HG02970 (cell line): ENCODE data around the gene FDXACB1.
A peak's percentile ranks its signal among the peaks of the same experiment; 100 is the strongest.

Source experiments
- ATAC-seq: cut with Tn5 transposase; IDR thresholded peaks from one replicate; pipeline ENCODE4 v1.9.1; 2021; ENCODE audit warnings: mild to moderate bottlenecking, moderate library complexity, moderate number of reproducible peaks; ENCODE audit not compliant: unreplicated experiment, low FRiP score

The FDXACB1 gene, protein sequence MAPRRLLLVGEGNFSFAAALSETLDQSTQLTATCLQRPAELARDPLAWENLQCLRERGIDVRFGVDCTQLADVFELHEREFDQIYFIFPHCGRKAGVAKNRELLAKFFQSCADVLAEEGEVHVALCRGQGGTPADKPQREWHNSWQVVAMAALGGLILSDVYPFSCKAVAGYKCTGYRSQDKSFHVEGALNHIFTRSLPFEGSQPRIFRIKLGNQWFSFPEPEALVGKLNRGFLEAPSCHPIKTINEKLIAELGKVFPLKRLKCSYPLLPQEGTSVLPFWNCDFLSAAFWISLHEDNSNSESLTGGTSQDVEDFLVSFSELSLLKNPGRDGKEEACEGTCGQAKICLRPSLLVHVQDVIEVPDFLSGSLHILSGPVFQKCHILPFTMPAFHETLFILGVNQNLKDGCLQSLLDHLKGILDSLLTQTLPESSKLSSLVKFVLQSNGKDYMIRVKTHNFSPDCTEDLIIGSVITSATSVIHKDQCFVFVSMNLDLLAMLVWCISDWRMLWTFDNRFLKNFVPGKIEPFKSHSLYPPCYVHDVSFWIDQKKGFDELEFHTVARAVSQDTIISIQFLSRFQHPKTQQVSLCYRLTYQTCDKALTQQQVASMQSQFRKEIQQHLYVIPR

DNA sequence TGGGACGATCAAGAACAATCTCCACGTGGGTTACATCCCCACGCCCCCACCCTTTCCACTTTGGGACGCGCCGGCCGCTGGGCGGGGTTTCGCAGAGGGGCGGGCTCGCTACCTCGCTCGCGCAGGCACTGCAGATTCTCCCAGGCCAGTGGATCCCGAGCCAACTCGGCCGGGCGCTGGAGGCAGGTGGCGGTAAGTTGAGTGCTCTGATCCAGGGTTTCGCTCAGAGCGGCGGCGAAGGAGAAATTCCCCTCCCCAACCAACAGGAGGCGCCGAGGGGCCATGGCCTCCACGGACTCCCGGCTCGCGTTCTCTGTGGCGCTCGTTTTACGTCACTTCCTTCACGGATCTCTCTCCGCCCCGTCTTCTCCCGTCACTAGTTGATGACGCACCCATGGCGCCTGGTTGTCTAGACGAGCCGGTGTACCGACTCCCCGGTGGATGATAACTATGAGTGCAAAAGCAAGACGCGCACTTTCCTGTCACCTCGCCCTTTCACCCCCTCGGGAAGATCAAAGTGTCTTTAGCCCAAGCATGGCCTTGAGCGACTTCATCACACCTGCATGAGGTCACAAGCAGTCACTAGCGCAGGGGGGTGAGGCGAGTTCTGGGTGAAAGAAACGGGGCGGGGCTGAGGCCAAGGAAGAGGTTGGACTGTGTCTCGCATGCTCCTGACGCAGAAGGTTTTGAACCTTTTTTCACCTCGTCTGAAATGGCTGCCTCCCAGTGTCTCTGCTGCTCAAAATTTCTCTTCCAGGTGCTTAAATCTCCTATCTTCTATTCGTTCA lies at the start of gene FDXACB1, which contains the start of gene CFAP68:
Gene FDXACB1, minus strand, starts transcription at position 317 of the 788 bp plus-strand sequence. Its CDS starts 33 bp downstream, at position 284.
Gene CFAP68, plus strand, starts transcription at position 693 of the 788 bp plus-strand sequence. Its CDS starts 20 bp downstream, at position 713.
- peak; percentile 94 for ATAC-seq

DNA sequence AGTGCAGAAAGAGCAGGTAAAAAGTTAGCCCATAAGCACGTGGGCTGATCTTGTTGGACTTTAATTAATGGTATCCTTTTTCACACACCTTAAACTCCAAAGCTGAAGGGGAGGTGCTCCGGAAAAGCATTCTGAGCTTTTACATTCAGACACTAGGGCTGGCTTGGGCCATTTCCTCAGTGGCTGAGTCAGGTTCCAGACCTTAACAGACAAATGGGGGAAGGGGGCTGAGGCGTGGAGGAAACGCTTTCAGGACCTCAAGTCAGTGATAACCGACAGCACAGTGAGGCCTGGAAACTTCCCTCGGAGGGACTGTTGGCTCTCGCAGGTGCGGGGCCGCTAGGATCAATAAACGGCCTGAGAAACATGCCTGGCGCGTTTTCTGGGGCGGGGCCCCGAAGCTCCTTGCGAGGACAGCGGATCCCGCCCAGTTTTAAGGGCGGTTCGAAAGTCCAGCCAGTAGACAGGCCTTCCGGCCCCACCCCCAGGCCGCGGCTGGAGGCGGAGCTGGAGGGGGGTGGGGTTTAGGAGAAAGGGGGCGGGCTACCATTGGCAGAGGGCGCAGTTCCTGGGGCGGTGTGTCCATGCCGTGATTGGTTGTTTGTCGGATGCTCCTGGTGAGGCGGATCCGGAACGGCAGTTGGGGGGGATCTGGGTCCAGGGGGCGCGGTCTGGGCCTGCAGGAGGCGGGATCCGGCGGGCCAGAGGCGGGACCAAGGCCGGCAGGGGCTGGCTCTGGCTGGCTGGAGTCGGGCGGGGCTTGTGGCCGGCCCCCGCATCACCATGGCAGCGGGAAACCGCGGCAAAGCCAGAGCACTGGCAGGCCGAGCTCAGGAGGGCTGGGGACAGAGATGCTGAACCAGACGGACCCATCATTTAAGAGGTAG lies 47.8 kb upstream of the FDXACB1 start:
- ATAC-seq, result peak; percentile 92

DNA sequence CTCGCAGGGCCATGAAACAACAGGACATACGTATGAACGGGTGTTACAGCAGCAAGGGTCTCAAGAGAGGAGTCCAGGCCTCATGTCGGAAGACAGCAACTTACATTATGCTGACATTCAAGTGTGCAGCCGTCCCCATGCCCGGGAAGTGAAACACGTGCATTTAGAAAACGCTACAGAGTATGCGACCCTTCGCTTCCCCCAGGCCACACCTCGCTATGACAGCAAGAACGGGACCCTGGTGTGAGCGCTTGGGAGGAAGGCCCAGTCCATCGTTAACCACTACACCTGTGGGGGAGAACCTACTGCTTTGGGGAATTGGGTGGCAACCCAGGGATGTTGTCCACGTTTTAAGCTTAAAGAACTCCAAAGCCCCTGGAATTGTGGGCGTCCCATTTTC lies 47.0 kb upstream of the FDXACB1 start:
- ATAC-seq, result no peak

DNA sequence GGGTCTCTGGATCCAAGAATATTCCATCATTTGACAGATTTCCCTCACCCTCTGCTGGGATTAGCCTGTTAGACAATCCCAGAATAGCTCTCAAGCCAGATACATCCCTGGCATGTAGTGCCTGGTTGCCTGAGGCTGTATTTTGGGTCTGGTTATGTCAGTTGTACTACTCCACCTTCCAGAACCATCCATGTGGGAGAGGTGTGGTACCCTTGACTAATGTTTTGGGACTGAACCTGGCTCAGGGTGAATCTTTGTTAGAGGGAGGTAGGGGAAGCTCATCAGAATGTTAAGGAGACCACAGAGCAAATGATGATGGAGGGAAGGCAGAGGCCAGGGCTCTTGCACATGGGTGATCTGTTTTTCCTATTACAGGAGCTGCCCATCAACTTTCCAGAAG lies 45.0 kb upstream of the FDXACB1 start:
- no peak for ATAC-seq

DNA sequence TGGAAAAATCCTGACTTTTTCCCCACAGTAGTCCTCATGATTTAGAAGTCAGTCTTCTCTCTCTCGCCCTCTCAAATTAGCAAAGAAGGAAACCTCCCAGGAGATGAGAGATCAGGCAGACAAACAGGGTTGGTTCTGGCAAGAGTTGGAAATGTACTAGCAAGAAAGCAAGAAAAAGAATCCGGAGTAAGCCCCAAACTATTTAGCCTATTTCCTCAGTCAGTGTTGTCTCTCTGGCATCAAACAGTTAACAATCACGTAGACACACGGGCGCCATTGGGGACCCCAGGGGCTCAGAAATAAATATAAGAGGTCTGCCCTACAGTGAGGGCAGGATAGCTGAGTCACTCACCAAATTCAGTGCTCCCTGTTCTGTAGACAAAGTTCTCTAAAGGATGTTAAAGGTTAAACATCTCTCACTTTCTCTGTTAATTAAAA lies 44.4 kb upstream of the FDXACB1 start:
- ATAC-seq, result no peak

DNA sequence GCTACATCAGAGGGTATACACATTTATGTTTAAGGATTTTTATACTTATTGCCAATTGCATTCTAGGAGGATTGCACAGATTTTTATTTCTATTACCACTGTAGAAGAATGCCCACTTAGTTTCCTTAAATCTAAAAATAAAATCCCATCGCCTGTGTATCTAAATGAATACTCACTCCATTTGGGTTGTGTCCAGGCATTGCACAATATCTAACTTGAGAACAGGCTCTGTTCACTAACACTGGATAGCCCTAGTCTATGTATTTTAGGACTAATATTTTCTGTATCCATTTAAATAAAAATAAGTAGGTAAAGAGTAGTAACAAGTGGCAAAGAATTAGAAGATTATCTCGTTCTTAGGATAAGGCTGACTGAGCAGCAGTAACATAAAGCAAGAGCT lies 43.8 kb upstream of the FDXACB1 start:
- no peak for ATAC-seq

DNA sequence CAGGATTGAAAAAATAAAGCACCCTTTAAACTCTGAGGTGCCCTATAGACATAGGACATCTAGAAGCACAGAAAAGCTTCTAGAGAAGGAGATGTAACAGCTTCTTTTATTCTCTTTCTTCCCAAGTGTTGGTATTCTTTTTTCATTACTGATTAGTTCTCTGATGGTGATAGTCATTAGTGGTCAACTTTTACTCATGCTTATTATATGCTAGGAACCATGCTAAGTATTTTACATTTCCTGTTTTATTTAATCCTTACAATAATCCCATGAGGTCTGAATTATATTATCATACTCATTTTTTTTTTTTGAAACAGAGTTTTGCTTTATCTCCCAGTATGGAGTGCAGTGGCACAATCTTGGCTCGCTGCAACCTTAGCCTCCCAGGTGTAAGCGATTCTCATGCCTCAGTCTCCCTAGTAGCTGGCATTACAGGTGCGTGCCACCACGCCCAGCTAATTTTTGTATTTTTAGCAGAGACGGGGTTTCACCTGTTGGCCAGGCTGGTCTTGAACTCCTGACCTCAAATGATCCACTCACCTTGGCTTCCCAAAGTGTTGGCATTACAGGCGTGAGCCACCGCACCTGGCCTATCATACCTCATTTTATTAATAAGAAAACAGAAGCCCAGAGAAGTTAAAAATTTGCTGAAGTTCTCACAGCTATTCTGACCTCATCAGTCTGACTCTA lies 42.7 kb upstream of the FDXACB1 start:
- ATAC-seq, result no peak

DNA sequence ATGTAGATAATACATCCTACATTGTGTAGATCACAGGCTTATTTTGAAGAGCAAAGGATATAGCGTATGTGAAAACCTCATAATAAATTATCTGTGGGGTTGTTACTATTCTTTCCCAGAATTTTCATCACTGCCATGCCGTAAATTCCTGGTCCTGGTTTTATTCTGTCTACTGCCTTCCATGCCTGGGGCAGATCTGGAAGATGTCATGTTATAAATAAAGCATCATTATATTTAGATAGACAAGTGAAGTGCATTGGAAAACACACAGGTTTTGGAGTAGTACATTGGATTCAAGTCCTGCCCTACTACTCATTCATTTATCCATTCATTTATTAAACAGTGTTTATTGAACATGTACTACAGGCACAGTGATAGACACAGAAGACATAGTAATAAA lies 41.9 kb upstream of the FDXACB1 start:
- no peak for ATAC-seq

DNA sequence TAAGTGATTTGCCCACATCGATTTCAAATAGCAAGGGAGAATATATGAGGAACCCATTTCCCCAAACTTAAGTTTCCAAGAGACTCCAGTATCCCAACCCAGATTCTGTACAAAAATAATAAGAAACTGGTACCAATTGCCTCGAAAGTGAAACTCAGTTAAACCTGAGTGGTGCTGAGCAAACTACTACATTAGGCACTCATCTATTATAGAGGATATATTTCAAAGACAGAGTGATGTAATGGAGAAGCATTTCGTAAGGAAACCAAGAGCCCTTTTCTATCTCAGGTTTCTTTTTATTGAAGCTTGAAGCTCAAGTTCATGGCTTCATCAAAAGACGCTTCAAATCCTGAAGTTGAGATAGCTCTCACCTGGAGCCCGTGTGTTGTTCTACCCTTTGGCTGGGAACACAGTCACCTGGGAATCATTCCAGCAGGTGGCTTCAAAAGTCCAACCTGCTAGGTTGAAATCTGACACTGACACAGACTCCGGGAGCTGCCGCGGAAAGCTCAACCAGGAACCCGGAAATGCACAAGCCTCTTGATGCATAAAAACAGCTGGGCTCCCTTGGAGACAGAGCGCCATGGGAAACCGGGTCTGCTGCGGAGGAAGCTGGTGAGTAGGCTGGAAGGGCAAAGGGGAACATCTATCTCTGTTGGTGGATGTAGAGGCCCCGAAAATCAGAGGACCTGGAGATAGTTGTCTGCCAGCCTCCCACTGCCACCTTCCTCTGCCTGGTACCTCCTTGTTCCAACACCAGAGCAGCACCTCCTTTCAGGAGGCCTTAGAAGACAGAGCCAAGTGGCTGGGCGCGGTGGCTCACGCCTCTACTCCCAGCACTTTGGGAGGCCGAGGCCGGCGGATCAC lies 39.7 kb upstream of the FDXACB1 start, which contains the start of gene C11orf52:
Gene C11orf52, plus strand, starts transcription at position 524 of the 867 bp plus-strand sequence. Its CDS starts 60 bp downstream, at position 584.
- ATAC-seq, result no peak

DNA sequence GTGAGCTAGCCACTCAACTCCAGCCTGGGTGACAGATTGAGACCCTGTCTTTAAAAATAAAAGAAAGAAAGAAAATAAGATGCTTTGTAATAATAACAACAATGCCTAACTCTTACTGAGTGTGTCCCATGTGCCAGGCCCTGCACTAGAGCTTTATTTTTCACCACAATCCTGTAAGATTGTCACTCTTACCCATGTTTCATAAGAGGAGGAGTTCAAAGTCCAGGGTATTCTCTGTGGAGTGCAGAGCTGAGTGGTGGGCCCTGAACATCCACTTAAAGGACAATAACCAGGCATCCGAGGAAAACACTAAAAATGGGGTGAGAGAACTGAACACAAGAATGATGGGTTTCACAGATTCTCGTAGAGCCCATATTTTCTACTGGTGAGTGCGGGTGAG lies 38.8 kb upstream of the FDXACB1 start:
- ATAC-seq, result no peak

DNA sequence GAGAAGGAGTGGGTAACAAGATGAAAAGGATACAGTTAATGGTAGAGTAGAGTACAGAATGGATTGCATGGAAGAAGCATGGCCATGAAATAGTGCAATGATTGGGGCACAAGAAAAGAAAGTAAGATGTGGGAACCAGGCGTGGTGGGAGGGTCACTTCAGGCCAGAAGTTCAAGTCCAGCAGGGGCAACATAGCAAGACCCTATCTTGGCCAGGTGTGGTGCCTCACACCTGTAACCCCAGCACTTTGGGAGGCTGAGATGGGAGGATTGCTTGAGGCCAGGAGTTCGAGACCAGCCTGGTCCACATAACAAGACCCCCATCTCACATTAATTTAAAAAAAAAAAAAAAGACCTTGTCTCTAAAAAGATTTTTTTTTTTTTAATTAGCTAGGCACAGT lies 38.3 kb upstream of the FDXACB1 start:
- ATAC-seq, result no peak

DNA sequence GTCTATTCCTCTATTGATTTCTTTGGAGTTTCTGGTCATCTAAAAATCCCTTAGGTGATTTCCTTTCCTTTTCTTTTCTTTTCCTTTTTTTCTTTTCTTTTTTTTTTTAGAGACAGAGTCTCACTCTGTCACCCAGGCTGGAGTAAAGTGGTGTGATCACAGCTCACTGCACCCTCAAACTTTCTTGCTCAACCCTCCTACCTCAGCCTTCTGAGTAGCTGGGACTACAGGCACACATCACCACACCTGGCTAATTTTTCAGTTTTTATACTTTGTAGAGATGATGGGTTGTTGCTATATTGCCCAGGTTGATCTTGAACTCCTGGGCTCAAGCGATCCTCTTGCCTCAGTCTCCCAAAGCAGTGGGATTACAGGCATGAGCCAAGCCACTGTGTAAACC lies 37.8 kb upstream of the FDXACB1 start:
- no peak for ATAC-seq

DNA sequence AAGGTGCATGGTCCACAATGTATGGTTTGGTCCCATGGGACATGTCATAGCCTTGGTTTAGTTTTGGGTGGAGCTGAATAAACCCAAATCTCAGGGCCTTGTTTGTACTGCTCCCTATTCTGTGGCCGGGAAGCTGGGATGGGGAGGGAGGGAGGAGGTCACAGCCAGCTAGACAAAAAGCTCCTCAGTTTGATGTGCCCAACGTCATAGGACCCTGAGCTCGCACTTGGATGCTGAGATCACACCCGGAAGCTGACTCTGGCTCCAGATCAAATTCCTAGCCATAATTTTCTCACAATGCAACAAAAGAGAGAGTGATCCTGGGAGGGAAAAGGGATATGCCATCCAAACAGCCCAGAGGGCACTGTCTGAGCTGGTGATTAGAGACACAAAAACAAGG lies 35.0 kb upstream of the FDXACB1 start:
- no peak for ATAC-seq

DNA sequence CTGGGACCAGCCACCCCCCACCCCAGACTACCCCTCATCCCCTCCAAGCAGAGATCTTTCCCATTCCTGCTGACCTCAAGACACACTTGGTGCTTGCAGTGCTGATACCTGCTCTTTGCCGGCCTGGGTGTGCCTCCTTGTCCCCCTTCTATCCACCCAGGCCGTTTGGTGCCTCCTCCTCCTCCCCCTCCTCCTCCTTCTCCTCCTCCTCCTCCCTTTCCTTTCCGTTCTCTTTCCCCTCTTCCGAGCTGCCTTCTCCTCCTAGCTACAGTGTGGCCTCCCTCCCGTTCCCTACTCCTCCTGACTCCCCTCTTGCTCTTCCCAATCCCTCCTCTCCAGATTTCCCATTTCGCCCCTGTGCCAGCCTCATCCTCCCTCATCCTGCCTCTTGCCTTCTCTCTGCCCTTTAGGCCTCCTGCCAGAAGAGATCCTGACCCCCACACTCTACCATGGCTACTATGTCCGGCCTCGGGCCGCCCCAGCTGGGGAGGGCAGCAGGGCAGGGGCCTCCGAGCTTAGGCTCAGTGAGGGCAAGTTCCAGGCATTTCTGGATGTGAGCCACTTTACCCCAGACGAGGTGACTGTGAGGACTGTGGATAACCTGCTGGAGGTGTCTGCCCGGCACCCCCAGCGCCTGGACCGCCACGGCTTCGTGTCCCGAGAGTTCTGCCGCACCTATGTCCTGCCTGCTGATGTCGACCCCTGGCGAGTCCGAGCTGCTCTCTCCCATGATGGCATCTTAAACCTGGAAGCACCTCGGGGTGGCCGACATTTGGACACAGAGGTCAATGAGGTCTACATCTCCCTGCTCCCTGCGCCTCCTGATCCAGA lies 34.3 kb upstream of the FDXACB1 start:
- no peak for ATAC-seq

DNA sequence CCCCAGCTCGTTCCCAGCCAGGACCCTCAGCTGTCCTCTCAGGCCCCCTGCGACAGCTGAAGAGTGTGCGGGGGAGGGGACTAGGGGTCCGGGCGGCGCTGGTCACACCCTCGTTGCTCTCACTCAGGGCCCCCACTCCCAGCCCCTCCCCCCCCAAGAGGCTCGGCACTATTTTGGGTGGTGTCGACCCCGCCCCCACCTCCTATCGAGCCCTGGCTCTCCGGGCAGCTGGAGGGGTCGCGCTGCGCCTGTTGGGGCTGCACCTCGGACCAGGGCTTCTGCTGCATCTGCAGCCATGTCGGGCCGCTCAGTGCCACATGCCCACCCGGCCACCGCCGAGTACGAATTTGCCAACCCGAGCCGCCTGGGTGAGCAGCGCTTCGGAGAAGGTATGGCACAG lies 33.6 kb upstream of the FDXACB1 start, which contains the start of gene HSPB2:
Gene HSPB2, plus strand, starts transcription at position 200 of the 400 bp plus-strand sequence. Its CDS starts 96 bp downstream, at position 296.
- ATAC-seq, result no peak

DNA sequence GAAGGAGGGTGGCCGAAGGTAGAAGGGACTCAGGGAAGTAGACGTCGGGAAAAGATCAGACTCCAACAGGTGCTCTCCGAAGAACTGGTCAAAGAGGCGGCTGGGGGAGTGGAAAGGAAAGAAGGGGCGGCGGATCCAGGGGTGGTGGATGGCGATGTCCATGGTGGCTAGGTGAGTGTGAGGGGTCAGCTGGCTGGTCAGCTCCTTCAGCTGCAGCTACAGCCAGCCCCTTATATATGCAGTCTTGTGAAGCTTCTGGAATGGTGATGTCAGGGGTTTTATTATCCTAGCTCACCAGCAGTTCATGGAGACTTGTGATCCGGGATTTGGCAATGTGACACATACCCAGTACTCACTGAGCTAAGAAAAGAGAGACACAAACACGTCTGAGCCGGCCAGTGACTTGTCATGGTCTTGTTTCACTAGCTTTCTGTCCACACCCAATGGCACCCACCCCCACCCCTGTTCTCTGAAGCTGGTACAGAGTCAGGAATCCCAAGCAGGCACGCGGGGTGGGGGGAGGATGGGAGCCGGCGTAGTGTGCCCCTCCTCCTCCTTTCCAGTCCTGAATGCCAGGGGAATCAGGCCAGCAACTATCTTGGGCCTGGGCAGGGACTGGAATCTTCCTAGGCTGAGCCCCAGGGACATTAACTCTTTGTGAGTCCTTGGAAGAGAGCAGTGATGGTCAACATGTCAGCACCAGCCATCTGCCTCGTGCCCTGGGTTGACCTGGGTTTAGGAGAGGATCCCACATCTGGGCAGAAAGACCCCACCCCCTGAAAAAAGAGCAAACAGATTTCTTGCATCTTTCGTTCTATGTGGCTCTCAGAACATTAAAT lies 32.8 kb upstream of the FDXACB1 start, which contains the start of gene CRYAB:
Gene CRYAB, minus strand, starts transcription at position 208 of the 839 bp plus-strand sequence. Its CDS starts 46 bp downstream, at position 162.
- no peak for ATAC-seq
